Measurements from ENCODE around the gene APLN. TPM values are rescaled to one million over a fixed set of nuclear protein-coding genes. Genes with fewer than 3 reads are reported as not detected.

APLN gene
- polyA plus RNA-seq, 6 donors from 2014 or later, result not detected

DNA sequence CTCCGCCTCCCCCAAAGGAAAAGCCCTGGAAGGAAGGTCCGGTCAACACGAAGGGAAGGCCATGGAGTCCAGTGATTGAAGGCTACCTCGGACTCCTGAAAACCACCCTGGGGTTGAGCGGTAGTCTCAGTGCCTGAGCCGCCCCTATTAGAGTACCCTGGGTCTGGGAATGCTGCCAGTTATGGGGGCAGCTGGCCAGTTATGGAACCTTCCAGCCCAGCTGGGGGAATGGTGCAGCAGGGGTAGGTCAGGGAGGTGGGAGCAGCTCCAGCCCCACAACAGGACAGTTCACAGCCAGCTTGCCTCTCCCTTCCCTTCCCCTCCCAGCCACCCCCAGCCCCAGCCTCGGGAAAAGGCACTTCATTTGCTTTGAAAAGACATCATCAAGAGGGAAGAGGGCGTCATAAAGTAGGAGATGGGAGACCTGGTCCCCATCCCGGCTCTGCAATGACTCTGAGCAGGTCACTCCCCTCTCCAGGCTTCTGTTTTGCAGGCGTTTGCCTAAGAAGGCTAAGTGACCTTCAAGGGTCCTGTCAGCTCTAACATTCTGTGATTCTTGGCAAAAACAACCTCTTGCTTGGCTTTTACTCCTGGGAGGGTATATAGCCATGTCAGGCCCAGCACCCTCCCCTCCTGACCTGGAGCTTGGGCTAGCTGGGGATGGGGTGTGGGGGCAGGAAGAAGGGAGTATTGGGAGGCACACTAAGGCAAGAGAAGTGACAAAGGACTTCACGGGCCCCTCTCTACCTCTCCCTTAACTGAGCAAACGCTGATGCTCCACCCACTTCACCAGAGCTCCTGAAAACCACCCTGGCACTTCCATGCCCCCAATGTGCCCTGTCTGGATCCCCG, 8.0 kb downstream of the APLN start:
- no peaks in the 10 kb centered on the region for H3K36me3 Mint-ChIP-seq
- H3K9me3 Mint-ChIP-seq, result peaks cover 0 to 2% (median 0%) of the 10 kb centered on the region in 7 donors
- H3K4me1 Mint-ChIP-seq, result no peaks in the 10 kb centered on the region
- peak overlapping the region in 1 of 6 donors; percentile 93 for H3K27ac Mint-ChIP-seq
- DNase-seq (no peak), ATAC-seq (ENCODE audit: low read depth in 2 of 2) (no peak)
- no peak overlapping the region for H3K4me3 Mint-ChIP-seq
- H3K27me3 Mint-ChIP-seq, result peaks cover 0 to 28% (median 10%) of the 10 kb centered on the region in 3 donors

DNA sequence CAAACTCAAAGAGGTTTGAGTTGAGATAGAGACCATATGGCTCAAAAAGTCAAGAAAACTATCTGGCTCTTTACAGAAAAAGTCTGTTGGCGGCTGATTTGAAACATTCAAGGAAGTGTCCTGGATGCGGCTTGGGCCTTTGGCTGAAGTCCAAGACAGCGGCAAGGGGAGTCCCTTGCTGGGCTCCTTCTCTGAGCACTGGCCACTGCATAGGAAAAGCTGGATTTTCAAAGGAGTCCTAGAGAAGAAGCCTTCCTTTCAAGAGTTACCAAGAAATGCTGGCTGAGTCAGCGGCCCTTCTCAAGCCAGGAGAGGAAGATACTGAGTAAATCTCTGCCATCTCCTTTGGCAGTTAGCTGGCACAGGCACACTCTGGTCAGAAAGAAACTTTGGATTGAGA, 12.1 kb downstream of the APLN start:
- no peak overlapping the region for H3K4me3 Mint-ChIP-seq
- no peaks in the 10 kb centered on the region for H3K36me3 Mint-ChIP-seq
- peaks cover 0 to 4% (median 0%) of the 10 kb centered on the region in 7 donors for H3K9me3 Mint-ChIP-seq
- DNase-seq (no peak), ATAC-seq (ENCODE audit: low read depth in 2 of 2) (no peak)
- peaks cover 0 to 5% (median 0%) of the 10 kb centered on the region in 3 donors for H3K4me1 Mint-ChIP-seq
- H3K27me3 Mint-ChIP-seq, result peaks cover 0 to 15% (median 0%) of the 10 kb centered on the region in 3 donors
- no peak overlapping the region for H3K27ac Mint-ChIP-seq

DNA sequence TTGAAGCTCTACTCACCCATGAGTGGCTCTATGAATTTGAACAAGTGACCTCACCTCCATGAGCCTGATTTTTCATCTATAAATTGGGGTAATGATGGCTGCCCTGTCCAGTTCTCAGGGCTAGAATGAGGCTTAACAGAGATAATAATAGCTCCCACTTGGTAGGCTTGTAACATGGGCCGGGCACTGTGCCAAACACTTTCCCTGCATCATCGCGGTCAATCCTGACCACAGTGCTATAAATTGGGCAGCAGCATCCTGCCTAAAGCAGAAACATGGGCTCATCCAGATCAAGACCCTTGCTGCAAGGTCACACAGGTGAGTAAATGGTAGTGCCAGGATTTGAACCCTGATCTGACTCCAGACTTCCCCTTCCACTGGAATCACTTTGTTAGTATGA, 12.8 kb downstream of the APLN start:
- Mint-ChIP-seq H3K4me3 (no peak overlapping the region), H3K9me3 (peaks cover 0 to 2% (median 0%) of the 10 kb centered on the region in 7 donors), H3K27ac (no peak overlapping the region), H3K4me1 (peaks cover 0 to 8% (median 4%) of the 10 kb centered on the region in 3 donors), H3K27me3 (peaks cover 0 to 15% (median 0%) of the 10 kb centered on the region in 3 donors), H3K36me3 (no peaks in the 10 kb centered on the region)
- DNase-seq (no peak), ATAC-seq (ENCODE audit: low read depth in 2 of 2) (no peak)

DNA sequence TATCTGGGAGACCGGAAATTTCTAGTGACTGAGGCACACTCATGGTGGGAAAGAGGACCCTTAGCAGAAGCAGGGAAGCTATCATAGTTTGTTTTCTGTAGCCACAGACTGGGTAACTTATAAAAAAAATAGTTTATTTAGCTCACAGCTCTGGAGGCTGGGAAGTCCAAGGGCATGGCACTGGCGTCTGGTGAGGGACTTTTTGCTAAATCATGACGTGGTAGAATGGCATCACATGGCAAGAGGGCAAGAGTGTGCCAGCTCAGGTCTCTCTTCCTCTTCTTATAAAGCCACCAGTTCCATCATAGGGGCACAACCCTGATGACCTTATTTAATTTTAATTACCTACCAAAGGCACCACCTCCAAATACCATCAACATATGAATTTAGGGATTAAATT, 13.3 kb downstream of the APLN start:
- ATAC-seq (ENCODE audit: low read depth in 2 of 2), result no peak

DNA sequence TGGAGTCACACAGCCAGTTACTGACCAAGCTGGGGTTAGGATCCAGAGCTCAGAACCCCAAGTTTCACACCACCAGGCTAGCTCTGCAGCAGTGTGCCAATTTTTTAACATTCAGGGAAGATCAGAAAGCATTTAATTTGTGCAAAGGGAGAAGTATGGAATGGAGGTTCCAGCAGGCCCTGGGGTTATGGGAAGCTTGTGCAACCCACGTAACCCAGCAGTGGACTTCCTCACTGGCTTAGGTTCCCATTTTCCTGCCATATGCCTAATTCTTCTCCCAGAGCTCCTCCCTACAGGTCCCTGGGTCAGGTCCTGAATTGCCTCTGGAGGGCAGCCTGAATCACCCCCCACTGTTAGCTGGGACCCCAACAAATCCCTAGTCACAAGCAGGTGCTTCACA, 14.0 kb downstream of the APLN start:
- H3K4me3 Mint-ChIP-seq, result no peak overlapping the region
- H3K27me3 Mint-ChIP-seq, result peaks cover 0 to 15% (median 0%) of the 10 kb centered on the region in 3 donors
- H3K4me1 Mint-ChIP-seq, result peaks cover 0 to 8% (median 4%) of the 10 kb centered on the region in 3 donors
- H3K36me3 Mint-ChIP-seq, result no peaks in the 10 kb centered on the region
- ATAC-seq (ENCODE audit: low read depth in 2 of 2) (no peak), DNase-seq (no peak)
- H3K27ac Mint-ChIP-seq, result no peak overlapping the region
- H3K9me3 Mint-ChIP-seq, result peaks cover 0 to 2% (median 0%) of the 10 kb centered on the region in 7 donors

More for the DNA sequence above, 13.3 kb downstream of the APLN start:
- Mint-ChIP-seq H3K36me3 (no peaks in the 10 kb centered on the region), H3K27me3 (peaks cover 0 to 15% (median 0%) of the 10 kb centered on the region in 3 donors), H3K9me3 (peaks cover 0 to 2% (median 0%) of the 10 kb centered on the region in 7 donors), H3K4me1 (peaks cover 0 to 8% (median 4%) of the 10 kb centered on the region in 3 donors), H3K4me3 (no peak overlapping the region), H3K27ac (no peak overlapping the region)
- DNase-seq, result no peak

DNA sequence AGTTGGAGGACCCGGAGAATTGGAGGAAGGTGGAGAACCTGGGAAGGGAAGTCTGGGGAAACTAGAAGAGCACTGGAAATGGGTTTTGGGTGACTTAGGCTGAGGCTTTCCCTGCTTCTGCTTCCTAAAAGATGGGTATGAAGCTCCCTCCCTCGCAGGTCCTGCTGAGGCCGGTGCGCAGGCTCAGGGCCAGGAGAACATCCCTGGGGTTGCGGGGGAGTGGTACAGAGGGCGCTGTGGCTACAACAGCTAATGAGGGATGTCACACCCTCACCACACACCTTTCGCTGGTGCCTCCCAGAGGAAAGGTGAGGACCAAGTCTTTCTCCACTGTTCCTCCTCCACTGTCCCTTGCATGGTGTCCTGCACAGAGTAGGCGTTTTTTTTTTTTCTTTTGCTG, 15.8 kb downstream of the APLN start:
- H3K36me3 Mint-ChIP-seq, result no peaks in the 10 kb centered on the region
- H3K4me1 Mint-ChIP-seq, result peaks cover 0 to 8% (median 4%) of the 10 kb centered on the region in 3 donors
- H3K27me3 Mint-ChIP-seq, result peaks cover 0 to 7% (median 0%) of the 10 kb centered on the region in 3 donors
- no peak overlapping the region for H3K27ac Mint-ChIP-seq
- H3K4me3 Mint-ChIP-seq, result no peak overlapping the region
- no peak for ATAC-seq (ENCODE audit: low read depth in 2 of 2)
- DNase-seq, result no peak
- H3K9me3 Mint-ChIP-seq, result peaks cover 0 to 2% (median 0%) of the 10 kb centered on the region in 7 donors

DNA sequence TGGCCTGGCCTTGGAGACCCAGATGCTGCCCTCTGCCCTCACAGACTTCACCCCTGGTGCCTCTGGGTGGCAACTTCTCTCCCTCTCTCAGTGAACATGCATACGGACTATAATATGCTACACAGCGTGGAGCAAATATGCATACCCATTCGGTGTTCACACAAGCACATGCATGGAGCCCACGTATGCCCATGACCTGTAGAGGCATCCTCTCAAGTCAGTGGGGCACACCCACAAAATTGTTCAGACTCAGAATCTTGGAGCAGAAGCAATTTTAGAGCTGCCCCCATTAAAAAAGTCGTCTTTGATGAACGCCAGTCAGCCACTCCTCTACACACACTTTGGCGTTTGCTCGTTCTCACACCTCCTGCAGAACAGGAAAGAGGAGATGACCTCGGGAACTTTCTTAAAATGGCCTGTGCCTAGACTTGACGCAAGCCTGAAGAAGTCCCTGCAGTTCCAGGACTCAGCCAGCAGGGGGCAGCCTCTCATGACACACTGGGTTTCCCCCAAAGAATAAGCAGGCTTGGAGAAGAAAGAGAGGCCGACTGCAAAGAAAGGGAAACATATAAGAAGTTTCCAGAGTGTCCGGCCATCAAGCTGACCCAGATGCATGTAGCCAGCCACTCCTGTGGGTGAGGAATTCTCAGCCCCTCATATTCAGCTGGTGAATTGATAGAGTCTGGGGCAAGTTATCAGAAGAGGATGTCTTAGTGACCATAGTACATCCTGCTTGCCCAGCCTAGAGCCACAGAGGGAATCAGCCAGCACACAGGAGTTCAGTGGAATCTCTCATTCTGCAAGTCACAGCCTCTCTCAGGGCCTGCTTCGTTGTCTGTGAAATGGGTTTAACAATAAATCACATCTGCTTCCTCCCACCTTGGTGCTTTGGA, 17.3 kb downstream of the APLN start:
- Mint-ChIP-seq H3K36me3 (no peaks in the 10 kb centered on the region), H3K27me3 (peaks cover 0 to 7% (median 0%) of the 10 kb centered on the region in 3 donors), H3K4me3 (no peak overlapping the region), H3K4me1 (peaks cover 0 to 8% (median 4%) of the 10 kb centered on the region in 3 donors), H3K9me3 (peaks cover 0 to 2% (median 0%) of the 10 kb centered on the region in 7 donors), H3K27ac (no peak overlapping the region)
- ATAC-seq (ENCODE audit: low read depth in 2 of 2), result peak; percentile 53 to 68
- DNase-seq, result peak; percentile 61

DNA sequence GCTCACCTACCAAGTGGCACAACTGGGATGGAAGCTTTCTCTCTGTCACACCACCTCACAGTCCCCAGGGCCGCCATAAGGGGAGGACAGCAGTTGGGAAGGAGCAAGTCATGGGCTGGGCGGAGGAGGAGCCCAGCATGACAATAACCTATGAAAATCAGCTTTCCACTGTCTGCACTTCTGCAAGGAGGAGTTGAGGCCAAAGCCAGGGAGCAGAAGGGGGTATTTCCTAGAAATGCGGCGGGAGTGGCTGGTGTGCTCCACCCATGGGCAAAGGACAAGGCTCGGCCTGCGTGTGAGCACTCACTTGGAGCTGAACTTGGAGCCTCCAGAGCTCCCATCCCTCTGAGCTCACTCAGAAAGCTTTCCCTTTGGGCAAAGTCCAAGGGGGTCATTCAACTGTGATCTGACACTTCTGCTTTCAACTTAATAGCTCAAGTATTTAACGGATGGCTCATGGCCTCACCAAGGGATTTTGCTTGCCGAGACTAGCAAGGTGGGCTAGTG, 18.5 kb downstream of the APLN start:
- H3K9me3 Mint-ChIP-seq, result peaks cover 0 to 2% (median 0%) of the 10 kb centered on the region in 7 donors
- ATAC-seq (ENCODE audit: low read depth in 2 of 2), result no peak
- H3K4me3 Mint-ChIP-seq, result peak overlapping the region in 1 of 8 donors; percentile 51
- H3K4me1 Mint-ChIP-seq, result peaks cover 0 to 8% (median 4%) of the 10 kb centered on the region in 3 donors
- DNase-seq, result no peak
- H3K27ac Mint-ChIP-seq, result peak overlapping the region in 1 of 6 donors; percentile 70
- peaks cover 0 to 7% (median 0%) of the 10 kb centered on the region in 3 donors for H3K27me3 Mint-ChIP-seq
- no peaks in the 10 kb centered on the region for H3K36me3 Mint-ChIP-seq

DNA sequence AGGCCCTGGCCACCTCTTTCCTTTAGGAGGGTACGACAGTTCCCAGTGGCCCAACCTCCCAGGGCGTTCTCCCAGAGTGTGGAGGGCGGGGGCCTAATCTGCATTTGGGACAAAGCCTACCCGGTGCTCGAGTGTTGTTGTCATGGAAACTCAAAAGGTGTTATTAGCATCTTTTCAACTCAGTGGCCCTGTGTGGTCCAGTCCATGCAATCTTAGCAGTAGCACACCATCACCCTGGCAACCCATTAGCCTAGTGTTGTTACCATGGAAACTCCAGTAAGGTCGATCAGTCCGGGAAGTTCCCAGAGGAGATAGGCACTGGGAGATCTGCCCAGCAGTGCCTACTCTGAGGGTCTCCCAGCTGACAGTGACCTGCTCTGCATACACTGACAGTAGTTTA, 20.2 kb downstream of the APLN start:
- Mint-ChIP-seq H3K4me3 (no peak overlapping the region), H3K27me3 (peaks cover 0 to 7% (median 0%) of the 10 kb centered on the region in 3 donors), H3K4me1 (peaks cover 0 to 8% (median 4%) of the 10 kb centered on the region in 3 donors), H3K27ac (peak overlapping the region in 1 of 6 donors; percentile 28), H3K36me3 (no peaks in the 10 kb centered on the region), H3K9me3 (no peaks in the 10 kb centered on the region)
- DNase-seq, result no peak
- ATAC-seq (ENCODE audit: low read depth in 2 of 2), result no peak

DNA sequence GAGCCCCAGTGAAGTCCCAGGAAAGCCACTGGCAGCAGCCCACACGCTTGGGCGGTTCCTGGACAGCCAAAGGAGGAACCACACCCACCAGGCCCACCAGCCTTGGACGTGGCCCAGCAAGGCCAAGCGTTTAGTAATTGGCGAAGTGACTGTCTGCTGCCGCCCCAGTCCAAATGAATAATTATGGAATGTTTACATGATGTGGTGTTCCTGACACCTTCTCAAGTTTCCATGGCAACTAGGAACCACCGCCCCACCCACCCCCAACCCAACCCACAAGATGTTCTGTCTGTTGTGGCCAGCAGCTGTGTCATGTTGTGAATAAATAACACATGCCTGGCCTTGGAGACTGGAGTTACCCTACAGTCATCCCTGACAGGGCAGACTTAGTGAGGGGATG, 22.3 kb downstream of the APLN start:
- DNase-seq (no peak), ATAC-seq (ENCODE audit: low read depth in 2 of 2) (no peak)
- Mint-ChIP-seq H3K4me3 (no peak overlapping the region), H3K9me3 (no peaks in the 10 kb centered on the region), H3K27me3 (no peaks in the 10 kb centered on the region), H3K4me1 (peaks cover 0 to 2% (median under 1%) of the 10 kb centered on the region in 3 donors), H3K36me3 (no peaks in the 10 kb centered on the region), H3K27ac (no peak overlapping the region)

DNA sequence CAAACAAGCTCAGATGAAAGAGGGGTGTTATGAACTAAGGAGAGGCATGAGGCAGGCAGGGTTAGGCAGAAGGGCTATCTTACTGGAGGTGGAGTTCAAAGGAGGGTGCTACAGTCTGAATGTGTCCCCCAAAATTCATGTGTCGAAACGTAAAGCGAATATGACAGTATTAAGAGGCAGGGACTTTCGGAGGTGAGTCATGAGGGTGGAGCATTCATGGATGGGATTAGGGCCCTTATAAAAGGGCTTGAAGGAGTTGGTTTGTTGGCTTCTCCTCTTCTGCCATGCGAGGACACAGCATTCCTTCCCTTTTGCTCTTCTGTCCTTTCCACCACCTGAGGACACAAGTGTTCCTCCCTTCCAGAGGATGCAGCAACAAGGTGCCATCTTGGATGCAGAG, 22.9 kb downstream of the APLN start:
- DNase-seq (no peak), ATAC-seq (ENCODE audit: low read depth in 2 of 2) (no peak)
- H3K36me3 Mint-ChIP-seq, result no peaks in the 10 kb centered on the region
- no peaks in the 10 kb centered on the region for H3K9me3 Mint-ChIP-seq
- peak overlapping the region in 1 of 6 donors; percentile 48 for H3K27ac Mint-ChIP-seq
- H3K4me3 Mint-ChIP-seq, result no peak overlapping the region
- H3K27me3 Mint-ChIP-seq, result no peaks in the 10 kb centered on the region
- no peaks in the 10 kb centered on the region for H3K4me1 Mint-ChIP-seq

DNA sequence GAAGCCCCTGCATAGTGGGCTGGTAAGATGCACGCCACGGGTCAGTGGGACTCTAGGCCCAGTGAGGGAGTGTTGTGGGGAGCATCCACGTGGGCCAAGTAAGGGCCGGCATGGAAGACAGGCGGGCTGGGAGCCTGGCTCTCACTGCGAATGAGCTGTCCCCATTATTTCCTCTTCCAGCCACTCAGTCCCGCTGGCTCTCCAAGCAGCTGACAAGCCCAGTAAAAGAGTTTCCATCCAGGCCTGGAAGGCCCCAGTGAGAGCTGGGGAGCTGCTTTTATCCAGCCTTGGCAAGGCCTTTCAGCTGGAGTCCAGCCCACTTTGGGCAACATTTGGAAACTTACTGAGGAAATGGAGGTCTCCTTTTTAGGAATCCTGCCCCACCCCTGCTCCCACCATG, 24.9 kb downstream of the APLN start:
- DNase-seq (no peak), ATAC-seq (ENCODE audit: low read depth in 2 of 2) (no peak)
- H3K4me1 Mint-ChIP-seq, result no peaks in the 10 kb centered on the region
- H3K27ac Mint-ChIP-seq, result no peak overlapping the region
- H3K27me3 Mint-ChIP-seq, result no peaks in the 10 kb centered on the region
- peaks cover 0 to 2% (median 0%) of the 10 kb centered on the region in 7 donors for H3K9me3 Mint-ChIP-seq
- H3K36me3 Mint-ChIP-seq, result no peaks in the 10 kb centered on the region
- H3K4me3 Mint-ChIP-seq, result no peak overlapping the region

DNA sequence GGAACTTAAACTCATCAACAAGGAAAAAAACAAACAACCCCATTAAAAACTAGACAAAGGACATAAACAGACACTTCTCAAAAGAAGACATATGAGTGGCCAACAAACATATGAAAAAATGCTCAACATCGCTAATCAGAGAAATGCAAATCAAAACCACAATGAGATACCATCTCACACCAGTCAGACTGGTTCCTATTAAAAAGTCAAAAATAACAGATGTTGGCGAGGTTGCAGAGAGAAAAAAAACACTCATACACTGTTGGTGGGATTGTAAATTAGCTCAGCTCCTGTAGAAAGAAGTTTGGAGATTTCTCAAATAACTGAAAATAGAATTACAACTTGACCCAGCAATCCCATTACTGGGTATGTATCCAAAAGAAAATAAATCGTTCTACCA, 28.7 kb downstream of the APLN start:
- peaks cover 0 to 2% (median 0%) of the 10 kb centered on the region in 7 donors for H3K9me3 Mint-ChIP-seq
- H3K36me3 Mint-ChIP-seq, result no peaks in the 10 kb centered on the region
- DNase-seq, result no peak
- H3K27ac Mint-ChIP-seq, result no peak overlapping the region
- no peak for ATAC-seq (ENCODE audit: low read depth in 2 of 2)
- no peaks in the 10 kb centered on the region for H3K4me1 Mint-ChIP-seq
- no peak overlapping the region for H3K4me3 Mint-ChIP-seq
- H3K27me3 Mint-ChIP-seq, result peaks cover 0 to 22% (median 0%) of the 10 kb centered on the region in 3 donors
